SU-DHL-6 (cell line): ENCODE measurements around the gene GDPGP1.
A peak's percentile ranks its signal among the peaks of the same experiment; 100 is the strongest.
"Not testable (repeated sequence)": the region's sequence is repeated elsewhere in the genome, so short reads cannot be mapped to it uniquely, and the experiment has no call there.

Source experiments
- H2AFZ ChIP-seq: fragments of 200-600 bp; sonication (generic); 2 replicates; pipeline ENCODE4 v1.6.1; 2014; ENCODE audit warnings: low read depth, mild to moderate bottlenecking, moderate library complexity, mixed read lengths, antibody characterized with exemption, low read length; ENCODE audit not compliant: severe bottlenecking
- H3F3A ChIP-seq: fragments of 200-600 bp; shearing (Covaris generic); 2 replicates; pipeline ENCODE4 v1.6.0; 2016; ENCODE audit warnings: antibody characterized with exemption, mild to moderate bottlenecking; ENCODE audit not compliant: insufficient read depth
- H3K27ac ChIP-seq: fragments of 200-600 bp; sonication (generic); 2 replicates; pipeline ENCODE4 v1.5.1; 2016; ENCODE audit warnings: low read depth, mild to moderate bottlenecking, low read length, moderate library complexity, mixed read lengths
- H3K27me3 ChIP-seq: fragments of 200-600 bp; sonication (generic), shearing (Covaris generic); 2 replicates; pipeline ENCODE4 v1.6.0; 2014; ENCODE audit warnings: mild to moderate bottlenecking, low read length
- H3K36me3 ChIP-seq: fragments of 200-600 bp; sonication (generic); 2 replicates; pipeline ENCODE4 v1.6.1; 2014; ENCODE audit warnings: mild to moderate bottlenecking, low read length, mixed read lengths
- H3K4me2 ChIP-seq: fragments of 300-600, 200-600 bp; shearing (Covaris generic), sonication (generic); 2 replicates; pipeline ENCODE4 v1.6.0; 2014; ENCODE audit warnings: low read length, low read depth, mild to moderate bottlenecking; ENCODE audit not compliant: poor library complexity, severe bottlenecking
- H3K4me3 ChIP-seq: fragments of 200-600 bp; sonication (generic); 2 replicates; pipeline ENCODE4 v1.5.1; 2014; ENCODE audit warnings: antibody characterized with exemption, low read length, mild to moderate bottlenecking, mixed read lengths; ENCODE audit not compliant: insufficient read depth, poor library complexity, severe bottlenecking
- H3K79me2 ChIP-seq: fragments of 200-600 bp; sonication (generic); 2 replicates; pipeline ENCODE4 v1.6.1; 2014; ENCODE audit warnings: mild to moderate bottlenecking, low read length, moderate library complexity; ENCODE audit not compliant: insufficient read depth
- H3K9ac ChIP-seq: fragments of 200-600 bp; sonication (generic); 2 replicates; pipeline ENCODE4 v1.7.0; 2014; ENCODE audit warnings: mild to moderate bottlenecking, low read length
- H3K9me2 ChIP-seq: fragments of 200-600 bp; sonication (generic); replicated peaks from 2 replicates; pipeline ENCODE4 v1.6.1; 2014; ENCODE audit warnings: low read length; ENCODE audit not compliant: insufficient read depth
- H3K9me3 ChIP-seq: fragments of 200-600 bp; sonication (generic); 2 replicates; pipeline ENCODE4 v1.6.1; 2014; ENCODE audit warnings: low read length, mixed read lengths; ENCODE audit not compliant: insufficient read depth
- H4K20me1 ChIP-seq: fragments of 200-600 bp; sonication (generic); 2 replicates; pipeline ENCODE4 v1.6.1; 2014; ENCODE audit warnings: low read depth, mild to moderate bottlenecking, antibody characterized with exemption, low read length, moderate library complexity, mixed read lengths
- CTCF ChIP-seq: fragments of 200-600 bp; sonication (generic); IDR thresholded peaks from one replicate; pipeline ENCODE4 v1.5.1; 2017; ENCODE audit warnings: antibody characterized with exemption, mild to moderate bottlenecking, low read length, moderate library complexity; ENCODE audit not compliant: insufficient read depth, poor library complexity, severe bottlenecking
- EZH2phosphoT487 ChIP-seq: fragments of 200-600 bp; sonication (generic), shearing (Covaris generic); conservative IDR thresholded peaks from 2 replicates; pipeline ENCODE4 v1.6.1; 2018; ENCODE audit warnings: mild to moderate bottlenecking, antibody characterized with exemption, low read length, moderate library complexity, mixed read lengths

Gene GDPGP1

GRCh38 chr15:90234096-90234988 lies at the start of gene GDPGP1:
TSS of gene GDPGP1 (plus strand) at chr15:90234209. CDS start at chr15:90240909, 6,700 bp downstream.
- peak within 1 kb of the TSS; percentile 76 for H3K4me2 ChIP-seq
- H3F3A ChIP-seq: no peaks in the 10 kb centered on the region; the same call in 1 of the 2 replicates
- no peaks in the 10 kb centered on the region for H4K20me1 ChIP-seq
- H3K27me3 ChIP-seq: no peaks in the 10 kb centered on the region
- no peaks in the 10 kb centered on the region for H3K36me3 ChIP-seq
- no peaks in the 10 kb centered on the region for H3K79me2 ChIP-seq
- peak within 1 kb of the TSS; percentile 76 for H3K4me3 ChIP-seq
- H3K27ac ChIP-seq: peak within 1 kb of the TSS; percentile 36
- peak within 1 kb of the TSS; percentile 62 for H2AFZ ChIP-seq
- no peaks in the 10 kb centered on the region for H3K9me2 ChIP-seq
- TF ChIP-seq EZH2phosphoT487 (no peak), CTCF (no peak)
- no peaks in the 10 kb centered on the region for H3K9me3 ChIP-seq
- peak within 1 kb of the TSS; percentile 69 for H3K9ac ChIP-seq

GRCh38 chr15:90184786-90185704 lies 49.0 kb upstream of the GDPGP1 start:
- Histone ChIP-seq H3K9me3 (no peaks in the 10 kb centered on the region), H3F3A (peaks cover 13% of the 10 kb centered on the region; the same call in 1 of the 2 replicates), H3K4me3 (peak overlapping the region; percentile 53), H3K36me3 (no peaks in the 10 kb centered on the region), H2AFZ (peak overlapping the region; percentile 79), H3K4me2 (peak overlapping the region; percentile 86), H3K9me2 (no peaks in the 10 kb centered on the region), H3K27ac (no peak overlapping the region), H4K20me1 (no peaks in the 10 kb centered on the region), H3K27me3 (no peaks in the 10 kb centered on the region), H3K79me2 (no peaks in the 10 kb centered on the region), H3K9ac (peak overlapping the region; percentile 47)
- no peak for TF ChIP-seq CTCF
- TF ChIP-seq EZH2phosphoT487: no peak

- H3K9me3 ChIP-seq: no peaks in the 10 kb centered on the region
- no peaks in the 10 kb centered on the region for H3K9me2 ChIP-seq
- peaks cover 18% of the 10 kb centered on the region for H3F3A ChIP-seq
- TF ChIP-seq EZH2phosphoT487 (no peak), CTCF (no peak)
- no peak overlapping the region for H3K4me3 ChIP-seq
- no peaks in the 10 kb centered on the region for H3K36me3 ChIP-seq
- H3K79me2 ChIP-seq: no peaks in the 10 kb centered on the region
- no peak overlapping the region for H3K9ac ChIP-seq
- no peak overlapping the region for H3K27ac ChIP-seq
- H2AFZ ChIP-seq: no peak overlapping the region
- H4K20me1 ChIP-seq: no peaks in the 10 kb centered on the region
- H3K27me3 ChIP-seq: no peaks in the 10 kb centered on the region
- no peak overlapping the region for H3K4me2 ChIP-seq
These were observed 46.6 kb upstream of the GDPGP1 start for GRCh38 chr15:90187257-90187868.

GRCh38 chr15:90188065-90188464 lies 45.9 kb upstream of the GDPGP1 start:
- H3K9me3 ChIP-seq, H3K9ac ChIP-seq, H3K27me3 ChIP-seq, H3K79me2 ChIP-seq, H3K9me2 ChIP-seq, H4K20me1 ChIP-seq, H3K4me3 ChIP-seq, H3K4me2 ChIP-seq, H3K27ac ChIP-seq, H3K36me3 ChIP-seq, H2AFZ ChIP-seq: not testable (repeated sequence)
- peaks cover 18% of the 10 kb centered on the region for H3F3A ChIP-seq
